NCI-H774 (cell line): ENCODE results near the gene SMYD3.

Experiments used
- DNase-seq: peaks from one replicate; lab custom pipeline; 2025; lab: John Stamatoyannopoulos, UW

SMYD3 gene

GRCh38 chr1:246506674-246507481 lies at the start of gene SMYD3:
SMYD3 (minus strand) TSS chr1:246507279.
- DNase-seq, result peak; percentile 88

DNA sequence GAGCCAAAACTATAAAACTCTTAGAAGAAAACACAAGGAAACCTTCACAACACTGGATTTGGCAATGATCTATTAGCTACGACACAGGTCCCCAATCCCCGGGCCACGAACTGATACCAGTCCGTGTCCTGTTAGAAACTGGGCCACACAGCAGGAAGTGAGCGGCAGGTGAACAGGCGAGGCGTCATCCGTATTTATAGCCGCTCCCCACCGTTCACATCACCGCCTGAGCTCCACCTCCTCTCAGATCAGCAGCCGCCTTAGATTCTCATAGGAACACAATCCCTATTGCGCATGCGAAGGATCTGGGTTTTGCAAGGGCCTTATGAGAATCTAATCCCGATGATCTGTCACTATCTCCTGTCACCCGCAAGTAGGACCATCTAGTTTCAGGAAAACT lies 47.1 kb upstream of the SMYD3 start:
- DNase-seq, result no peak

- no peak for DNase-seq
Observed at GRCh38 chr1:246552110-246552509, 45.0 kb upstream of the SMYD3 start.

GRCh38 chr1:246550402-246550801 lies 43.3 kb upstream of the SMYD3 start:
- DNase-seq, result no peak

- no peak for DNase-seq
Observed at GRCh38 chr1:246549665-246550064, 42.6 kb upstream of the SMYD3 start.

DNA sequence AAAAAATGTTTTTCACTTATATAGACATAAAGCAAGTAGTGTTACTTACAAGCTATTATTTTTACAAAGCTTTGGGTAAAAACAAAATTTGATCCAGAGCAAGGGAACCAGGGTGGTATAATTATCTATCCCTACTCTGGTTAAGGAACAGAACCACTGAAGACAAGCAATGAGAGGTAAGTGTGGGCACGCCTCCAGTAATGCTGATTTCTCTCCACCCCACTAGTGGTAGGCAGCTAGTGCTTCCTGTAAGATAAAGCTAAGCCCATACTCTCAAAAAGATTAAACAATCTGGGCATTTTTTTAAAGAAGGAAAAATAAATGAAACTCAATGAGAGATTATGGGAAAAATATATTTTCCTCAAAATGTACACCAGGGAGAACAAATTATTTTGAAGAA lies 36.9 kb upstream of the SMYD3 start:
- DNase-seq, result no peak

DNA sequence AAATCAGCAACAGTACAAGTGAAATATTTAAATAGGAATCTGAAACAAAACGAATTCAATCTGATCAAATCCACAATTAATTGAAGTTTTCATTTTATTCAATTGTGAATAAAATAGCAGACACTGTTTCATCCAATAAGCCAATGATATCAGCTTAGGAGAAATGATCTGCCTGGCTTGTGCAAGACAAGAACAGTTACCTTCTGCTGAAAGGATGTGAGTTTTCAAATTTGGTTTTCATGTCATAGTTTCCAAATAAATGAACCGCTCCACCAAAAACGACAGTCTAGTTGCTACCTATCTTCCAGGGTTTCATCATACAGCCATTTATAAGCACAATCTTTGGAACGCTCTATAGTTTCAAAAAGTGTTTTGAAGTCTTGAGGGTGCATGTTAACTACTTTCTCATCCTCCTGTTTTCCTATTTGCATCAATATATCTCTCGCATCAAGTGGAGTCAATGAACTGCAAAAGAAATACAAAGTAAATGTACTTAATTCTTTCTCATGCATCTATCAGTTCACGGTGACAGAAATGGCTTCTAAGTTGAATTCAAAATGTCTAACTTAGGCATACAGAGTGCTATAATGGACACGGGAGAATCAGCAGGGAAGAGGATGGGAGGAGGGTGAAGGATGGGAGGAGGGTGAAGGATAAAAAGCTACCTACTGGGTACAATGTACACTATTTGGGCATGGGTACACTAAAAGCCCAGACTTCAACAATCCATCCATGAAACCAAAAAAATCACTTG lies 33.8 kb upstream of the SMYD3 start:
- no peak for DNase-seq

DNA sequence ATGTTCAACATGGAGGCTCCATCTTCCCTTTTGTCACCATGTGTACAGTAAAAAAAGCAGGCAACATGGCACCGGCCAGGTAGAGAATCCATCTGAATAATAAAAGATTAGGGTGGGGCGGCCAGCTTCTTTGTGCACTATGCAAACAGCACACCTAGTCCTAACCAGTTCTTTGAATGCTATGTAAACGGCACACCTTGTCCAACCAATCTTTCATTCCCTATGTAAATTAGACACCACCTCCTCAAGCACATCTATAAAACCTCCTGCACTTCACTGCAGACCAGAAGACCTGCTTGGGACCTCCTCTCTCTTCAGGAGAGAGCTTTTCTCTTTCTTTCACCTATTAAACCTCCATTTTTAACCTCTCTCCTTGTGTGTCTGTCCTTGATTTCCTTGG lies 30.8 kb upstream of the SMYD3 start:
- peak; percentile 6 for DNase-seq

DNA sequence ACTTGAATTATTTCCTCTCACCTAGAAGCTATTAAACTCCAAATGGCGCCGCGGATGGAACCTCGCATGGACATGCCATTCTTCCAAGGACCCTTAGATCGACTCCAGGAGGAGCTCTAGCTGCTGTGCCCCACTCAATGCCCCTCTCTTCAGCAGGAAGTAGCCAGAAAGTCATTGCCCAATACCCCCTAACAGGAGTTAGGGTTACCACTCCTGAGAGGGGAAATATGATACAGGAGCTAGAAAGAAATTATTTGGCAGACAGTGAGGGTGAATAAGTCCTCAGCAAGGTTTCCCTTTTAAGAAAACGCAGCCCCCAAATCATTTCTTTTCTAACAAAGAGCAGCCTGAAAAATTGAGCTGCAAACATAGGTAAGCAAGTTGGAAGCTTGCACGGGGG lies 30.4 kb upstream of the SMYD3 start:
- DNase-seq, result no peak

DNA sequence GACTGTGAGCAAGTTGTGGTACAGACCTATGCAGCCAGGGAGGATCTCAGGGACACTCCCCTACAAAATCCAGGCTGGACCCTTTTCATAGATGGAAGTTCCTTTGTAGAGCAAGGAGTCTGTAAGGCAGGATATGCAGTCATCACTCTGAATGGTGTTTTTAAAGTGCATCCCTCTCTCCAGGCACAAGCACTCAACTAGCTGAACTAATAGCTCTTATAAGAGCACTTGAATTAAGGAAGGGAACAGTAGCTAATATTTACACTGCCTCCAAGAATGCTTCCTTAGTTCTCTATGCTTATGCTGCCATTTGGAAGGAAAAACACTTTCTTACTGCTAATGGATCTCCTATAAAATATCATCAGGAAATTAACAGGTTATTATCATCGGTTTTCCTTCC lies 27.0 kb upstream of the SMYD3 start:
- no peak for DNase-seq

GRCh38 chr1:246533371-246533905 lies 26.4 kb upstream of the SMYD3 start:
- DNase-seq, result no peak

DNA sequence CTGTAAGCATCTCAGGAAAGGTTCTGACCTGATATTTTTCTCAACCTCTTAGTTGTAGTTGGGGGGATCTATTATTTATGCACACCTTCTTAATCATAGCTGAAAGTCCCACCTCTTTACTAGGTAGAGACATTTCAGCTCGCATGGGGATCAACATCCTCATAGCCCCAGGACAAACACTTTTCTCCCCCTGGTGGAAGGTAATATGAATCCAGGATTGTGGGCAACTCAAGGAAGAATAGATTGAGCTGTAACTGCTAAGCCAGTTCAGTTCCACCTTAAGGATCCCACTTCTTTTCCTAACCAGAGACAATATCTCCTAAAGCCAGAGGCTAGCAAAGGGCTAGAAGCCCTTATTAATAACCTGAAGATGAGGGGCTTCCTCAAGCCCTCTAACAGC lies 25.4 kb upstream of the SMYD3 start:
- no peak for DNase-seq

DNA sequence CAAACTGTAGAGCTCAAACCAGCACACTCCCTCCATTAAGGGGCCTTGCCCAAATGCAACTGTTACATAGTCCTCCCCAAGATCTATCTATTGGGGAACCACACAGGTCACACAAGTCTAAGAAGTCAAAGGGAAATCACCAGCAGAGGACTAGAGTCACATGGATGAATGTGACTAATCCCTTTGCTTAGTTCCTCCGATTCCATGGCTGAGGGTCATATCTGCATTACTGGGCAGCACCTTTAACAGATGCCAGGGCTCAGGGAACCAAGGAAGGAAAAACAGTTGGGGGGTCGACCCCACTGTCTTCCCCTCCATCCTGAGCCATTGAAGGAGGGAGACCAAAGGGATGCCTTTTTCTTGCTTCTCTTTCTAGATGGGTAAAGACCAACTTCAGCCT lies 23.4 kb upstream of the SMYD3 start:
- DNase-seq, result no peak

DNA sequence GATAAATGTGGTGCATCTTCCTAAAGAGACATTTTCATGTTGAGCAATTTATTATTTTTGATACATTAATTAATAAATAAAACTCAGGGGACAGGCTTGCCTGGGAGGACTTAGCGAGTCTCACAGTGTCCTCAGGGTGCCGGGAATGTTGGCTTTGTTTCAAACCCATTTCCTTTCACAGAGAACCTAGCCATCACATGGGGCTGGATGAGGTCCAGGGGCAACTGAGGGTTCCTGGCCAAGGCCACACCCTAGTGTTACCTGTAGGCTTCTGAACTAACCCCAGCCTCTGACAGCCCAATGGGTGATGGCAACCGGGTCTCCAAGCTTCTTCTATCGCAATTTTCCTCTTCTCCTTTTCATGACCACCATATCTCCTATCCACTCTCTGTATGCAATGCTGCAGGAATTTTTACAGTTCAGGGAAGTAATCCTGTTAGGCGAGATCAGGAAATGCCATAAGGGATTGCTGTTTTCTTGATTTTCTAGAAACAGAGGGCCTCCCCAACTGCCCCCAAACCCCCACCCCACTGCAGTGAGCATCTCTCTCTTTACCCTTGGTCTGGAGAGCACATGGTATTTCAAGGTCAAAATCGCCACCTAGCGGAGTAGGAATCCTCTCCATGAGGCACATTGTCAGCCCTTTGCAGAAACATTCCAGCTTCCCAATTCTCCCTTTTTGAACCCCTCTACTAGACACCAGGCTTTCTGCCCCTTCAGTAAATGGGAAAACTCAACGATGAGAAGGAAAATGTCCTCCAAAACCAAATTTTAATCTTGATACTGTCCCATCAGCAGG lies 22.1 kb upstream of the SMYD3 start:
- DNase-seq, result no peak

DNA sequence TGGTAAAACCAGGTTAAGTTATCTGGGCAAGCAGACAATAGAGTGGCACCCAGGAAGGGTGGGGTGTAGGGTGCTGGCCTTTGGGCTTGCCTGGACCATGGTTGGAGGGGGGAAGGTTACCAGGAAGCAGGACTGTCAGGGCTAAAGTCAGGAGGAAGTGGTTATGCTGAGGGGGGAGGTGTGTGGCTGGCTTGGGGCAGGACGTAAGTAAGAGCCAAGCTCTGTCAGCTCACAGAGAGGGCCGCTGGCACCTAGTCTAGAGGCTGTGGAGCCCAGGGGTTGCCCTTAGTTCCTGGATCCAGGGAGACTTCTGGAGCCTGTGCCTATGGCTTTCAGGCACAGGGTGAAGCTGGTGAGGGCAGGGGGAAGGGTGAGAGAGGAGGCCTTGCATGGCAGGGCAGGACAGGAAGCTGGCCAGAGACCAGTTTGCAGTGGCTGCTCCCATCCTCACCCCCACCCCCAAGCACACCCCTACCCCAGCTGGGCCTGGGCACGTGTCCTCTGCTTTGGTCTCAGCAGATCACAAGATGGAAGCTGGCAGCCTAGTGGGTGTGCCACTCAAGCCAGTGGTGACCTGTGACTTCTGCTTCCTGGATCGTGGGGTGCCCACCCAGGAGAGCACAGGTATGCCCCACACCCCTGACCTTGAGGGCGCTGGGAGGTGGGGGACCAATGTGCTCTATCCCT lies 20.5 kb upstream of the SMYD3 start:
- no peak for DNase-seq

GRCh38 chr1:246526915-246527314 lies 19.8 kb upstream of the SMYD3 start:
- no peak for DNase-seq

DNA sequence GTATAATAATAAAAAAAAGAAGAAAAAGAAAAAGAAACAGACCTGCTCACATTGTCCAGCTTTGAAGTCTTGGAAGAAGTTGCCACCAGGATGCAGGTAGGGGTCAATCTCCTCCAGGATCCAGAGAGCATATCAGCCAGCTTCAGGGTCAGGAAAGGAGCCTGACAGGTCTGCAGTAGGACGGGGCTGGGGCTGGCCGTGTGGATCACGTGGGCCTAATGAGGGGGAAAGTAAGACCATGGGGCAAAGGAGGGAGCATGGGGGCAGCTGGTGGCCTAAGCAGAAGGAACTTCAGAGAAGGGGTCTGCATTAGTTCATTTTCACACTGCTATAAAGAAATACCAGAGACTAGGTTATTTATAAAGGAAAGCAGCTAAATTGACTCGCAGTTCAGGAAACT lies 19.3 kb upstream of the SMYD3 start:
- DNase-seq, result no peak

GRCh38 chr1:246519514-246519913 lies 12.4 kb upstream of the SMYD3 start:
- no peak for DNase-seq

- DNase-seq, result no peak
Observed at GRCh38 chr1:246518456-246519205, 11.6 kb upstream of the SMYD3 start.

- no peak for DNase-seq
Observed at GRCh38 chr1:246517391-246517790, 10.3 kb upstream of the SMYD3 start.

GRCh38 chr1:246516126-246516525 lies 9.0 kb upstream of the SMYD3 start:
- no peak for DNase-seq
